NCI-H82 (cell line): ENCODE data around the gene RHOB.
"Not testable (repeated sequence)": the region's sequence is repeated elsewhere in the genome, so short reads cannot be mapped to it uniquely, and the experiment has no call there.

Experiments used
- DNase-seq: peaks from one replicate; lab custom pipeline; 2025; lab: John Stamatoyannopoulos, UW

Gene RHOB

GRCh38 chr2:20446917-20447436 lies at the start of gene RHOB:
RHOB (plus strand) TSS chr2:20447074; CDS start chr2:20447466, 392 bp downstream.
- peak; percentile 100 for DNase-seq

GRCh38 chr2:20397811-20398447 lies 48.9 kb upstream of the RHOB start:
- DNase-seq: no peak

GRCh38 chr2:20398956-20399567 lies 47.8 kb upstream of the RHOB start:
- no peak for DNase-seq

- DNase-seq: no peak
Measured at GRCh38 chr2:20400306-20400705, 46.6 kb upstream of the RHOB start.

GRCh38 chr2:20400787-20401488 lies 45.9 kb upstream of the RHOB start:
- DNase-seq: peak; percentile 54

GRCh38 chr2:20401489-20401835 lies 45.4 kb upstream of the RHOB start:
- DNase-seq: no peak

GRCh38 chr2:20403774-20404312 lies 43.0 kb upstream of the RHOB start:
- DNase-seq: no peak

GRCh38 chr2:20404950-20405349 lies 41.9 kb upstream of the RHOB start:
- DNase-seq: no peak

GRCh38 chr2:20409039-20409438 lies 37.8 kb upstream of the RHOB start:
- no peak for DNase-seq

GRCh38 chr2:20410556-20411277 lies 36.2 kb upstream of the RHOB start:
- DNase-seq: no peak

GRCh38 chr2:20411361-20411894 lies 35.4 kb upstream of the RHOB start:
- peak; percentile 83 for DNase-seq

GRCh38 chr2:20414806-20415205 lies 32.1 kb upstream of the RHOB start:
- DNase-seq: no peak

- peak; percentile 30 for DNase-seq
Measured at GRCh38 chr2:20415511-20415918, 31.4 kb upstream of the RHOB start.

GRCh38 chr2:20416723-20417122 lies 30.2 kb upstream of the RHOB start:
- DNase-seq: no peak

GRCh38 chr2:20417230-20417821 lies 29.5 kb upstream of the RHOB start:
- not testable (repeated sequence) for DNase-seq

GRCh38 chr2:20418519-20418918 lies 28.4 kb upstream of the RHOB start:
- no peak for DNase-seq

GRCh38 chr2:20419007-20419576 lies 27.8 kb upstream of the RHOB start:
- DNase-seq: no peak

GRCh38 chr2:20419752-20420151 lies 27.1 kb upstream of the RHOB start:
- DNase-seq: no peak

- no peak for DNase-seq
Measured at GRCh38 chr2:20421336-20421987, 25.4 kb upstream of the RHOB start.

- DNase-seq: no peak
Measured at GRCh38 chr2:20421988-20422370, 24.9 kb upstream of the RHOB start.
